Thymus (tissue), 11 donors: ENCODE results near the gene MXD4. TPM values are rescaled to one million over a fixed set of nuclear protein-coding genes. Genes with fewer than 3 reads are reported as not detected.

Source experiments
- DNase-seq, 9 donors: peaks; one replicate each; pipeline ENCODE4 v3.0.0-alpha.2; 2013; ENCODE audit warnings: low spot score in 9 of 9, low read depth in 6 of 9, missing footprints in 1 of 9
- H3K27ac ChIP-seq, 2 donors: one replicate each; pipeline ENCODE4 v1.5.1; 2013; ENCODE audit warnings: control low read depth in 1 of 2, low read depth in 1 of 2, low read length in 1 of 2, mild to moderate bottlenecking in 1 of 2, moderate library complexity in 1 of 2
- H3K27me3 ChIP-seq, 2 donors: one replicate each; pipeline ENCODE4 v1.5.1; 2013; ENCODE audit warnings: low read length in 1 of 2; ENCODE audit not compliant: control insufficient read depth in 2 of 2, insufficient read depth in 1 of 2
- H3K36me3 ChIP-seq, 2 donors: one replicate each; pipeline ENCODE4 v1.5.1; 2013; ENCODE audit warnings: low read length in 1 of 2, mild to moderate bottlenecking in 1 of 2, moderate library complexity in 1 of 2; ENCODE audit not compliant: control insufficient read depth in 2 of 2, insufficient read depth in 2 of 2
- H3K4me1 ChIP-seq, 2 donors: one replicate each; pipeline ENCODE4 v1.5.1; 2013; ENCODE audit warnings: low read length in 2 of 2; ENCODE audit not compliant: control insufficient read depth in 2 of 2, insufficient read depth in 2 of 2
- H3K4me3 ChIP-seq, 2 donors: one replicate each; pipeline ENCODE4 v1.5.1; 2013; ENCODE audit warnings: low read length in 2 of 2, control low read depth in 1 of 2, mild to moderate bottlenecking in 1 of 2
- H3K9me3 ChIP-seq, 2 donors: one replicate each; pipeline ENCODE4 v1.5.1; 2013; ENCODE audit warnings: low read length in 1 of 2, mild to moderate bottlenecking in 1 of 2; ENCODE audit not compliant: control insufficient read depth in 2 of 2, insufficient read depth in 1 of 2
- WGBS: extraction: QIAGEN DNeasy Blood & Tissue Kit; methylation state at CpG from one replicate; pipeline ENCODE4 v1.1.7; 2013; 5-methylcytosine and 5-hydroxymethylcytosine counted together
- polyA plus RNA-seq: library from polyadenylated mRNA; stranded (reverse); fragments of 200-250 nt; gene quantifications from one replicate; pipeline ENCODE4 v1.2.3, GENCODE V29; 2013
- total RNA-seq: library from RNA; stranded (reverse); fragments of 120-200 nt; gene quantifications from one replicate; pipeline ENCODE4 v1.2.4, GENCODE V29; 2013
- donor health status: healthy.

The MXD4 gene
- total and polyA plus RNA-seq, 2 donors, result 47.5 to 72.7 TPM

DNA sequence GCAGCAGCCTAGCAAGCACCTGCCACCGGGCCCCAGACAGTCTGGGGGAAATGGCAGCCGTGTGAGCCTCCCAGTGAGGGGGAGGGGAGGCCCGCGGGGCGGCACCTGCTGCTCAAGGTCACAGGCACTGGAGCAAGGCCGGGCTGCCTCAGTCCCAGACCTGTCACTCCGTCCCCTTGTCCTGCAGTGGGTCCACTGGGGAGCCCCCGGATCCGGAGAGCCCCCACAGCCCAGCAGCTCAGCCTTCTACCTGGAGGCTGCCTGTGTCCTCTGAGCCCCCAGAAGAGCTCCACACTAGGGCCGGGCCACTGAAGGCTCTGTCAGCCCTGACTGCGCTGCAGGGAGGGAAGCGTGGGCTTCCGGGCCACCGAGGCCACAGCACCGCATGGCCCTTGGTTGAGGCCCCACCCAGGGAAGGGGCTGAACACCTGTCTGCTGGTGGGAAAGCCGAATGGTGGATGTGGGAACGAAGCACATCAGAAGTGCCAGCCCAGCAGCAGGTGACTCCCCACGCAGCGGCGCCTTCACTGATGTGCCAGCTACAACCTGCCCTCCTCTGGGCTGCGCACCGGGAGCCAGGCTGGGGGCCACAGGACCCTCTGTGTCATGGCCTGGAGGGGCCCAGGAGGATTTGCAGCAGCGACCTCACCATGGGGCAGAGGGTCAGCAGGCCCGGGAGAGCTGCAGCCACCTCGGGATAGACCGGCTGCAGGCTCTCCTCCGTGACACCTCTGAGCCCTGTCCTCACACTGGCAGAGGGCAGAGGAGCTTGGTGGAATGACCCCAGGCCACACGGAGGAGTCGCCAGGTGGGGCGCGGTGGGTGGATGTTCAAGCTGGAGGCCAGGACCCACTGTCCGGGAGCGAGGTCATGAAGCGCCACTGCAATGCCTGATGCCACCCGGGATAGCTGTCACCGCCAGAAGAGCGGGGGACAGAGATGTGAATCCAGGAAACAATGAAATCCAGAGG is 35.0 kb upstream of the MXD4 start:
- DNase-seq, result peak in 8 of 9 donors; percentile 47 to 88 (median 74)
- peak overlapping the region in 1 of 2 donors; percentile 29 for H3K4me3 ChIP-seq
- H3K4me1 ChIP-seq, result peaks cover 33 to 66% of the 10 kb centered on the region in 2 donors
- 51% methylated on average over 37 of the region's 37 CpGs for WGBS
- H3K27ac ChIP-seq, result peak overlapping the region; percentile 90 to 91
- no peaks in the 10 kb centered on the region for H3K9me3 ChIP-seq
- no peaks in the 10 kb centered on the region for H3K36me3 ChIP-seq
- peaks cover 0 to 3% of the 10 kb centered on the region in 2 donors for H3K27me3 ChIP-seq

GRCh38 chr4:2295900-2296442 is 34.1 kb upstream of the MXD4 start:
- DNase-seq, result no peak
- Histone ChIP-seq H3K4me3 (no peak overlapping the region), H3K36me3 (no peaks in the 10 kb centered on the region), H3K4me1 (peaks cover 41 to 72% of the 10 kb centered on the region in 2 donors), H3K9me3 (no peaks in the 10 kb centered on the region), H3K27ac (peak overlapping the region; percentile 90 to 91), H3K27me3 (peaks cover 0 to 3% of the 10 kb centered on the region in 2 donors)
- WGBS, result 94% methylated on average over 14 of the region's 14 CpGs

GRCh38 chr4:2295500-2295899 is 33.6 kb upstream of the MXD4 start:
- peaks cover 44 to 72% of the 10 kb centered on the region in 2 donors for H3K4me1 ChIP-seq
- H3K27me3 ChIP-seq, result peaks cover 0 to 3% of the 10 kb centered on the region in 2 donors
- no peaks in the 10 kb centered on the region for H3K36me3 ChIP-seq
- peak overlapping the region in 1 of 2 donors; percentile 91 for H3K27ac ChIP-seq
- H3K4me3 ChIP-seq, result no peak overlapping the region
- WGBS, result 40% methylated on average over 9 of the region's 9 CpGs
- peak in 1 of 9 donors; percentile 49 for DNase-seq
- peaks cover 0 to 2% of the 10 kb centered on the region in 2 donors for H3K9me3 ChIP-seq

- Histone ChIP-seq H3K9me3 (peaks cover 0 to 3% of the 10 kb centered on the region in 2 donors), H3K27me3 (no peaks in the 10 kb centered on the region), H3K4me3 (no peak overlapping the region), H3K4me1 (peaks cover 55 to 78% of the 10 kb centered on the region in 2 donors), H3K27ac (peak overlapping the region in 1 of 2 donors; percentile 42), H3K36me3 (no peaks in the 10 kb centered on the region)
- WGBS, result 80% methylated on average over 6 of the region's 6 CpGs
- DNase-seq, result no peak
Observed at GRCh38 chr4:2292646-2293108, 30.8 kb upstream of the MXD4 start.

DNA sequence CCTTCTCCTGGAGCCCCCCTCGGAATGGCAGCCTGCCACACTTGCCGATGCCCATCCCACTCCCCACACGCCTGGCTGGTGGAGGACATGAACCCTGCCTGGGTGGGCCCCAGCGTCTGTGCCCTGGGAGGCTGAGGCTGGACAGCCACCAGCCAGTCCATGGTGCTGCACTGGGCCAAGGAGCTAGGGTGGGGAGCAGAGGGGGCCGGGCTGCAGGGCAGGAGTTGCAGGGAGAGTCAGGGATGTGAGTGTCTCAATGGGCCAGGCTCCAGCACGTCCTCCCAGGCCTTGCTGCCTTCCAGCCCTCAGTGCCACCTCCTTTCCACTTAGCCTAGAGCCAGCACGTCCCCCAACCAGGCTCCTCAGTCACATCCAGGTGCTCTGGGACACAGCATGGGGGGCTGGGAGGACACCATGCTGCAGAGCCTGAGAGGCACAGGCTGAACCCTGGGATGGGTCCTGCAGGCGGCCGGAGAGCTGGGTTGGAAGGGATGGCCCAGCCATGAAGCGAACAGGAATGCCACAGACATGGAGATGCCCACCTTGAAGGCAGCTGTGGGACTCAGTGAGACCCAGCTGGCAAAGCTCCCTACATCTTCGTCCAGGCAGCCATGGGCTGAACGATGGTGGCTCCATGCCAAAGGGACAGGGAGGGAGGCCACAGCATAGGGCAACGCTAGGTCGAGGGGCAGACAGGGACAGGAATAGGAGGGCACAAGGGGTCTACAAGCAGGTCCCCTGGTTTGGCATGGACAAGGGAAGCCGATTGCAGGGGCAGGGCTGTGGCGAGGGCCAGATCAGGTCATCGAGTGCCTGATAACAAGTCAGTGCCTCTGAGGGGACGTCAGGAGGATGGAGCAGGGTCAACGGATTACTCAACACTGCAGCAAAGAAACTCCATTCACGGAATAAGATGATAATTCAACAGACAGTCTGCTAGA is 30.1 kb upstream of the MXD4 start:
- Histone ChIP-seq H3K27me3 (no peaks in the 10 kb centered on the region), H3K36me3 (no peaks in the 10 kb centered on the region), H3K4me3 (no peak overlapping the region), H3K9me3 (peaks cover 0 to 3% of the 10 kb centered on the region in 2 donors), H3K27ac (peak overlapping the region; percentile 91 to 95), H3K4me1 (peaks cover 48 to 76% of the 10 kb centered on the region in 2 donors)
- no peak for DNase-seq
- WGBS, result 95% methylated on average over 20 of the region's 20 CpGs

GRCh38 chr4:2290974-2291704 is 29.2 kb upstream of the MXD4 start:
- Histone ChIP-seq H3K4me1 (peaks cover 40 to 73% of the 10 kb centered on the region in 2 donors), H3K4me3 (peak overlapping the region; percentile 8 to 26), H3K9me3 (peaks cover 0 to 3% of the 10 kb centered on the region in 2 donors), H3K36me3 (no peaks in the 10 kb centered on the region), H3K27me3 (no peaks in the 10 kb centered on the region), H3K27ac (peak overlapping the region; percentile 91 to 95)
- WGBS, result 9% methylated on average over 24 of the region's 24 CpGs
- DNase-seq, result peak; percentile 70 to 94 (median 79)

GRCh38 chr4:2290488-2290887 is 28.6 kb upstream of the MXD4 start:
- Histone ChIP-seq H3K4me1 (peaks cover 33 to 73% of the 10 kb centered on the region in 2 donors), H3K4me3 (no peak overlapping the region), H3K27me3 (no peaks in the 10 kb centered on the region), H3K27ac (peak overlapping the region; percentile 91 to 95), H3K36me3 (no peaks in the 10 kb centered on the region), H3K9me3 (peaks cover 0 to 3% of the 10 kb centered on the region in 2 donors)
- DNase-seq, result no peak
- WGBS, result 87% methylated on average over 9 of the region's 9 CpGs

DNA sequence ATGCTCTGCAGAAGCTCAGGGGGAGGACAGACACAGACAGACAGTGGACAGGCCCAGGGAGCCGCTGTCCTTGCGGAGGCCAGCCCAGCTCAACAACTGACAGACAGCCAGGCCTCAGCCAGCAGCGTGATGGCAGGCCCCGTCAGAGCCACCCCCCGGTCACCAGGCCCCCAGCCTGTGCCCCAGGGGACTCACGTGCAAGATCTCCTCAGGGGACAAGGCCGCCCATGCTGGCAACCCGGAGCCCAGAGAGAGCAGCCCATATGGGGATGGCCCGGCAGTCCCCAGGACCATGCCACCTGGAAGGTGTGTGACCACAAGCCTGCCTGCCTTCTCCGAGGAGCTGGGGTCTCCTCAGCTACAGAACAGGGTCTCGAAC is 28.0 kb upstream of the MXD4 start:
- Histone ChIP-seq H3K36me3 (no peaks in the 10 kb centered on the region), H3K9me3 (peaks cover 0 to 3% of the 10 kb centered on the region in 2 donors), H3K27ac (peak overlapping the region; percentile 91 to 95), H3K27me3 (no peaks in the 10 kb centered on the region), H3K4me1 (peaks cover 33 to 73% of the 10 kb centered on the region in 2 donors), H3K4me3 (no peak overlapping the region)
- DNase-seq, result no peak
- WGBS, result 96% methylated on average over 11 of the region's 11 CpGs
